GM18909 (cell line): ENCODE data around the gene TMEM200B.
"Not testable (repeated sequence)": the region's sequence is repeated elsewhere in the genome, so short reads cannot be mapped to it uniquely, and the experiment has no call there.

Experiments
- ATAC-seq: cut with Tn5 transposase; IDR thresholded peaks from one replicate; pipeline ENCODE4 v1.9.1; 2021; ENCODE audit warnings: mild to moderate bottlenecking; ENCODE audit not compliant: unreplicated experiment, poor library complexity

Gene TMEM200B

GRCh38 chr1:29123887-29124365 is at the start of gene TMEM200B:
TMEM200B (minus strand) TSS chr1:29123903; CDS start chr1:29121828, 2,075 bp downstream.
- ATAC-seq = no peak

DNA sequence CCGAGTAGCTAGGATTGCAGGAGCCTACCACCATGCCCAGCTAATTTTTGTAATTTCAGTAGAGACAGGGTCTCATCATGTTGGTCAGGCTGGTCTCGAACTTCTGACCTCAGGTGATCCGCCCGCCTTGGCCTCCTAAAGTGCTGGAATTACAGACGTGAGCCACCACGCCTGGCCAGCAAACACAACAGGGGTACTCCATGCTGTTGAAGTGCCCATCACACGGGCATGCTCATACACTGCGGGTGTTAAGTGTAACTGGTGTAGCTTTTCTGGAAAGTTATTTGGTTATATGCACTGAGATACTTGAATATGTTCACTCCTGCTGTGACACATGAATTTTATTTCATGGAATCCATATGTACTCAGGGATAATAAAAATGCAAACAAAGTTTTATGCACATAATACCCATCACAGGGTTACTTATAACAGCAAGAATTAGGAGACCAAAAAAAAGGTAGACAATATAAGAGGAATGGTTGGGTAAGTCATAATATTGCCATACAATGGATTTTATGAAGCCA is 48.8 kb upstream of the TMEM200B start:
- no peak for ATAC-seq

- ATAC-seq = no peak
These were observed 47.8 kb upstream of the TMEM200B start for GRCh38 chr1:29171521-29171920.

- ATAC-seq = no peak
These were observed 47.4 kb upstream of the TMEM200B start for GRCh38 chr1:29171089-29171488.

DNA sequence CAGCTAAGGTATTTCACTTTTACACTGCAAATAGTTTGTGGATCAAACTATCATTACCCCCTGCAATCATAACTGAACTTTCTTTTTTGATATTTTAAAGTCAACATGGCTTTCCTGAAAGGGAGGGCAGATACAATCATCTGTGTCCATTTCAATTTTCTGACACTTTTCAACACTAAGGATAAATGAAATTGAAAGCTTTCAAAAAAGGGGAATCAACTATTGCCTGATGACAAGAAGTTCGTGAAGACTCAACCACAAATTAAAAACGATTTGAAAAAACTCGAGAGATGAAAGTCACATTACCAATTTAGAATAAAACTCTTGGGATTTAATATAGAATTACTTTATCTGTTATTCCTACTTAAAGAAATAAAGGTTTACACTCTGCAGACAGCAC is 46.3 kb upstream of the TMEM200B start:
- ATAC-seq = no peak

GRCh38 chr1:29167904-29168303 is 44.2 kb upstream of the TMEM200B start:
- ATAC-seq = no peak

DNA sequence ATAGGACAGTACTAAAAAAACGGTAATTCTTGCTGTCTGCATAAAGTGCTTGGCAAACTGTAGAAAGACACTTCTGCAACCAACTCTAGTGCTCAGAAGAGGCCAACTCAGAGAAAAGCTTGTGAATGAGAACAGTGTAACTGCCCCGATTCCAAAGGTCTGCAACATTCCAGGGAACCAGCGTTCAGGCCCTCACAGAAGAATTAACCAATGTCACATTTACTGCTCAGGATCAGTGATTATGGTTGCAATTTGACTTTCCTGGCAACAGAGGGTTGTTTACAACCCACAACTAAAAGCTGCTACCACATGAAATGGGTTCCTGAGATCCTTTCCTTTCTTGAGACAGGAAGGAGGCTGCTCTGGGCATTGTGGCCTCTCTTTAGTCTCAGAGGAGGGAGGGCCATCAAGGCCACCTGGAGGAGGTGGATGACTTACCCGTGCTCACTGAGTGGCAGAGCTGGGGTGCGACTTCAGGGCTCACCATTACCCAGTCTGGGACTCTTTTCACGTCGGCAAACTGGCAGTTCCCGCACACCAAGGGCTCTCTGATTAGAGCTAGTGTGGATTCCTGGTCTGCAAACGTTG is 42.7 kb upstream of the TMEM200B start:
- no peak for ATAC-seq

DNA sequence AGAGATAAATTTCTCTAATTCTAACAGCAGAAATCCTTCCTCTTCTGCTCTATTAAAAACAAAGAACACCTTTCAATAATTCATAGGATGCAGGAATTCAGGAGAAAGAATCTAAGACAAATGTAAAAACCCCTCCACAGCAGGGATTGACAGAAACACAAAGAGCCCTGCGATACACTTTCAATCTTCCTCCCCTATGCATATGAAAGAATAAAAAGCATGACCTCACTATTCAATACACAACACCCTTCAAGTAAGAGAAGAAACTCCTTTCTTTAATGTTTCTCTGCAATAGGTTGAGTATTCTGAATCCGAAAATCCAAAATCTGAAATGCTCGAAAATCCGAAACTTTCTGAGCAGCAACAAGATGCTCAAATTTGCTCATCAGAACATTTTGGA is 40.9 kb upstream of the TMEM200B start:
- no peak for ATAC-seq

DNA sequence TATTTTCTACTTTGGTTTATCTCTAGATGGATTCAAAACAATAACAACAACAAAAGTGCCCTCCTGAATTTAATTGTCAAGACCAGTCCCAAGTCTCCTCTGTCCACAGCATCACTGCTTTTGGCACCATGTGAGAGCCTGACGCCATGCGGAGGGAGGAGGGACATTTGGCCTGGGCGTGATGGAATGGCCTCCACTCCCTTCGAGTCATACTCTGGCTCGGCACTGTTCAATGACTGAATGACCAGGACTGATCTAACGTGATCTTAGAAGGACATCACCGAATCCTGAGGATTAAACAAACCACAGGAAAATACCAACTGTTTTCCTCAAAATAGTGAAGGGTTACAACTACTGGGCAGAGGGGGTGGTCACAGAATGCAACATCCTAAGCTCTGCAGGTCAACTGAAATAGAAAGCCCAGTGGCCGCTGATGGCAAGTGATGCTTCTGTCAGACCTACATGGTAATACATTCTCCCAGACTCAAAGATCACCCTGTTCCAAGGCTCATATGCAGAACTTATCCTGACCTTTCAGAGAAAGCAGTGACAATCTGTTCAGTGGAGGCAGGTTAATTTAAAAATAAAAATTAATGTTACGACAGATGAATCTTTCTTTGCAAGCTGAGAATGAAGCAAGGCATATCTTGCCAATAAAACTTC is 38.9 kb upstream of the TMEM200B start:
- ATAC-seq = no peak

DNA sequence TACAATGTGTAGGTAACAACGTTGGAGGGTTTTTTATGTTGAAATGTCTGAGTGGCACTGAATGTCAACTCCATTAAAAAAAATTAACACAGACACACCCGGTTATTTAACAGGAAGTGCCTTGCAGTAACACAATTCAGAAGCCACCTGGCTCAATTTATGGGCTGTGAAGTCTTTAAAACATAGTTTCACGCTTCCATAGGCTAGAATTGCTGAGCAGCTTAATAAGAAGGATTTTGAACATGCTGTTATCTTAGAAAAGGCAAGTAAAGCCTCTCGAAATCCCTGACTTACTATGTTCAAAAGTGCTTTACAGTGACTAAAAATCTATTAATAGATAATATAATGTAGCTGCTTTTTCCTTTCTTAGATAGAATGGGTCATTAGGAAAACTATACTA is 38.3 kb upstream of the TMEM200B start:
- no peak for ATAC-seq

DNA sequence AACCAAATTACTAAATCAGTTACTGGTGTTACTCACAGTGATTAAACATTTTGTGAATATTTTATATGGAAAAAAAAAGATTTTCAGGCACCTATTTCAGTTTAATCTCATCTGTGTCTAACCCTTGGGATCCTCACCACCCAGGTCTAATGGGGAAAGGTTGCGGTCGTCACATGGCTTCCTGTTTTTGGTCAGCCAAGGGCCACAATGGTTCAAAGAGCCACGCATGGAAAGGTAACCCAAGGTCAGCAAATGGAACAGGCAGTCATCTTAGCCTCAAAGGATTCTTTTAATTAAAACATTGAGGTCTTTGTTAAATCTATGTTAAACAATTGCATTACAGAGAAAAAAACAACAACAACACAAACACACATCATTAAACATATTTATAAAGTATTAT is 36.1 kb upstream of the TMEM200B start:
- ATAC-seq = no peak

DNA sequence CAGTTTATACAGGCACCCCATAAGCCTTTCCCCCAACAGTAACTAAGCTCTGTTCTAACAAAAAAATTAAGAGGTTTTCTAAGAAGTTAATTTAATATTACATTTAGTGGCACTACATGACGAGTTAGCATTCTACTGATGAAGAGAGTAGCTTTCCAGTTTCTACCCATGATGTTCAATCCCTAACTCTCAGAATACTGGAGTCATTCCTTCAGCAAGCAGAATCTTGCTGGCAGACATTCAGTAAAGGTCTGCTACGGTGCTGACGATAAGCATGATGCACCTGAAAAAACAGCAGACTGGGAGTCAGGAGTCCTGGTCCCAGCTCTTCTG is 33.5 kb upstream of the TMEM200B start:
- ATAC-seq = no peak

DNA sequence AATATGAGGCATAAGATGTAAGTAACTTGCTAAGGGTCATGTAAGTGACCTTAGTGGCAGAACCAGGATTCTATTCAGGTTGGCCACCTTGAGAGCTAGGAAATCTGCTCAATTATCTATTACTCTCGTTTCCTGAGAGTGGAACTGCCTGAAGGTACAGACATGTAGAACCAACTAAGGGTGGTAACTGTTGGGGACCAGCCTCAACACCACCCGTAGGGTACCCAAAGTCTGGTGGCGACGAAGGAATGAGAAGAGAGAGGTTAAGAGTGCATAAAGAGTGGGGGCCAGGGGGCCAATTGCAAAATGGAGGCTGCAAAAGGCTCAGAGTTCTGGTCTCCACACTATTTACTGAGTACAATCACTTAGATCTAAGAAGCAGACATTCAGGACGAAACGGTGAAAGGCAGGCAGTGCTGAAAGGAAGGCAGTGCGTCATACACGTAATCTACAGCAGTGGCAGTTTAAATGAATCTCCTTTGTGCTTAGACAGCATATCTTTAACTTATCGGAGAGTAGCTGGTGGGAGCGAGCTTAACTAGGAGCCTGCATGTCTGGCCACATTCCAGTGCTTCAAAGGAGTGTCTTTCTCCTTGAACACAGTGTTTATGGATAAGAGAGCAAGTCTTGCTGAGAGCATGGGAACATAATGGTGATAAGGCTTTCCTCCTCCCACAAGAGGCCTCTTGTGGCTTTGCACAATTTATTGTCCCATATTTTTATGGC is 33.0 kb upstream of the TMEM200B start:
- ATAC-seq = no peak

GRCh38 chr1:29152046-29152805 is 28.5 kb upstream of the TMEM200B start:
- no peak for ATAC-seq

- not testable (repeated sequence) for ATAC-seq
These were observed 26.6 kb upstream of the TMEM200B start for GRCh38 chr1:29150346-29150745.

DNA sequence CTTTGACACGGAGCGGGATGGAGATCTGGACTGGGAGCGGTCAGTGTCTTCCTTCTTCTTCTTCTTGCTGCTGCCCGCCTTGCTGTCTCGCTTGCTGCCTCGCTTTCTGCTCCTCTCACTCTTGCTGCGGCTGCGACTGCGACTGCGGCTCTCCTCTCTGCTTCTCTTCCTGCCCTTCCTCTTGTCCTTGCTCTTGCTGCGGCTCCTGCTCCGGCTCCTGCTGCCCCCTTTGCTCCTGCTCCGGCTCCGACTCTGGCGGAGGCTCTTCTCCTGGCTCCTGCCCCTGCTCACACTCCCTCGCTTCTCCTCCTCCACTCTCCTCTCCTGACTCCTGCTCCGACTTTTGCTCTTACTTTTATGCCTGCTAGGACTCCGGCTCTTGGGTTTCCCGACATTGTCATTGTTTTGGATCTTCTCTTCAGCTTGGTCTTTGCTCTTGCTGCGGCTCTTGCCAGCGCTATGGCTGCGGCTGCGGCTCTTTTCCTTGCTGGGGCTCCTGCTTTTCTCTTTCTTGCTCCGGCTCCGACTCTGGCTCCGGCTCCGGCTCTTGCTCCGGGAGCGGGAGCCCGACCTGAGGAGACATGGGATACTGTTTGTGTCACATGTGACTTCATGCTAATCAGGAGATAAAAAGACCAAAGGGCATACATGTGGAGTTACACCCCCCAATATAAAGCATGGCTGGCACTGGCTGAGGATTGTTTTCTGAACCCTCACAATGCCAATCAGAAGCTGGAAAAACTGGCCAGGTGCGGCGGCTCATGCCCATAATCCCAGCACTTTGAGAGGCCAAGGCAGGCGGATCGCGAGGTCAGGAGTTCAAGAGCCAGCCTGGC is 25.2 kb upstream of the TMEM200B start:
- no peak for ATAC-seq

GRCh38 chr1:29145739-29146437 is 22.2 kb upstream of the TMEM200B start:
- no peak for ATAC-seq

GRCh38 chr1:29144178-29144577 is 20.5 kb upstream of the TMEM200B start:
- no peak for ATAC-seq

- no peak for ATAC-seq
These were observed 19.0 kb upstream of the TMEM200B start for GRCh38 chr1:29142714-29143113.
